Ovary (tissue), 9 donors: ENCODE results near the gene RELA. TPM values are rescaled to one million over a fixed set of nuclear protein-coding genes. Genes with fewer than 3 reads are reported as not detected.
"Not testable (repeated sequence)": the region's sequence is repeated elsewhere in the genome, so short reads cannot be mapped to it uniquely, and the experiment has no call there.

Experiments used
- DNase-seq, 5 donors: peaks; one replicate each; pipeline ENCODE4 v3.0.0-alpha.2; 2019 to 2020
- H3K27ac ChIP-seq, 2 donors: fragments of 200-600 bp; one replicate each; pipeline versions ENCODE4 v1.5.1 to v1.8.0; 2019 to 2022
- H3K27me3 ChIP-seq: fragments of 200-600 bp; one replicate; pipeline ENCODE4 v1.8.0; 2022
- H3K36me3 ChIP-seq: fragments of 200-600 bp; sonication (generic); one replicate; pipeline ENCODE4 v1.5.1; 2019
- H3K4me1 ChIP-seq: one replicate; pipeline ENCODE4 v1.8.1; 2013; ENCODE audit warnings: mild to moderate bottlenecking, moderate library complexity; ENCODE audit not compliant: insufficient read depth
- H3K4me3 ChIP-seq: fragments of 200-600 bp; sonication (generic); one replicate; pipeline ENCODE4 v1.5.1; 2017
- H3K9me3 ChIP-seq, 2 donors: fragments of 200-600 bp in 1 of 2; sonication (generic) in 1 of 2; one replicate each; pipeline versions ENCODE4 v1.5.1 to v1.8.1; 2013 to 2019; ENCODE audit warnings: mild to moderate bottlenecking in 1 of 2, moderate library complexity in 1 of 2
- EP300 ChIP-seq: sonication (generic); formaldehyde crosslinking; IDR thresholded peaks from one replicate; pipeline ENCODE4 v1.6.1; 2017; ENCODE audit warnings: antibody characterized with exemption
- POLR2A ChIP-seq: fragments of 450-650 bp; IDR thresholded peaks from one replicate; pipeline ENCODE4 v1.6.1; 2017; ENCODE audit warnings: antibody characterized with exemption, mild to moderate bottlenecking, moderate library complexity
- WGBS, 3 donors: extraction: QIAGEN DNeasy Blood & Tissue Kit in 1 of 3; methylation state at CpG; one replicate each; pipeline versions ENCODE4 v1.1.5 to v1.1.7; 2013 to 2017; 5-methylcytosine and 5-hydroxymethylcytosine counted together
- intact Hi-C, 4 donors: fragments of 100-400 bp; cut with DNase I; formaldehyde crosslinking; loops; one replicate each; pipeline versions ENCODE4 v1.11.0 to v1.15.1; 2022 to 2023
- polyA plus RNA-seq, 2 donors: library from polyadenylated mRNA; stranded (reverse); fragments of 200-250 nt in 1 of 2; fragments of 350-450 nt in 1 of 2; fragmentation: Illumina TruSeq in 1 of 2; extraction: RNeasy Lipid Tissue Mini Kit (QIAGEN cat#74804) in 1 of 2; gene quantifications; one replicate each; pipeline ENCODE4 v1.2.3, GENCODE V29; 2013 to 2014
- total RNA-seq, 7 donors: library from RNA; depleted of rRNA in 2 of 7; stranded (reverse); fragments of >200 nt in 2 of 7; fragmentation: NEBNext Ultra II Directional in 3 of 7; extraction: Animal tissue kit (Norgen Biotek cat#: 25700) in 3 of 7; gene quantifications; one replicate each; pipeline versions ENCODE4 v1.1.0 to v1.2.4, GENCODE V29; 2016 to 2023
- TF ChIP-seq, protein P1 (sequence below), 3 donors: fragments of 450-650 bp in 2 of 3; fragments of 200-600 bp in 1 of 3; IDR thresholded peaks; one replicate each; pipeline versions ENCODE4 v1.5.1 to v1.8.0; 2016 to 2022; ENCODE audit warnings: antibody characterized with exemption in 3 of 3, mild to moderate bottlenecking in 1 of 3
- donor health status: DM: no; HTN: no; CAD: no; lungs with moderate emphysema.
- donor health status: DM: no; HTN: no; CAD: no.
- donor health status: Bipolar disorder and iron deficiency.
- donor health status: DM: yes; HTN: yes; CAD: no.
- donor health status: DM: no; HTN: no; CAD: no.
- donor health status: DM: yes; HTN: yes; CAD: no.

The RELA gene
- total and polyA plus RNA-seq, 9 donors, result 50.8 to 102 (median 83.2) TPM

DNA sequence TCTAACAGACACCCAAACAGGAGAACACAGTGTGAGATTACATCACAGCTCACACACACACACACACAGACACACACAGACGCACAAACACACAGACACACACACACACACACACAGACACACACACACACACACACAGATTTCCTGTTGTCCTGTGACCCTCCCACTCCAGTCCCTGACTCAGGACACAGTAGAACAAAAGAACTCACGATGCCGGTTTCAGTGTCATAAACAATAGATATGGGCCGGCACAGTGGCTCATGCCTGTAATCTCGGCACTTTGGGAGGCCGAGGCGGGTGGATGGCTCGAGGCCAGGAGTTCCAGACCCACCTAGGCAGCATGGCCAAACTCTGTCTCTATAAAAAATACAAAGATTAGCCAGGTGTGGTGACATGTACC lies 35.5 kb upstream of the RELA start:
- intact Hi-C loops, result no loop called here
- no peaks in the 10 kb centered on the region for H3K4me1 ChIP-seq
- H3K27me3 ChIP-seq, result no peaks in the 10 kb centered on the region
- no peak for TF ChIP-seq POLR2A
- TF ChIP-seq EP300, result no peak
- TF ChIP-seq, protein P1, sequence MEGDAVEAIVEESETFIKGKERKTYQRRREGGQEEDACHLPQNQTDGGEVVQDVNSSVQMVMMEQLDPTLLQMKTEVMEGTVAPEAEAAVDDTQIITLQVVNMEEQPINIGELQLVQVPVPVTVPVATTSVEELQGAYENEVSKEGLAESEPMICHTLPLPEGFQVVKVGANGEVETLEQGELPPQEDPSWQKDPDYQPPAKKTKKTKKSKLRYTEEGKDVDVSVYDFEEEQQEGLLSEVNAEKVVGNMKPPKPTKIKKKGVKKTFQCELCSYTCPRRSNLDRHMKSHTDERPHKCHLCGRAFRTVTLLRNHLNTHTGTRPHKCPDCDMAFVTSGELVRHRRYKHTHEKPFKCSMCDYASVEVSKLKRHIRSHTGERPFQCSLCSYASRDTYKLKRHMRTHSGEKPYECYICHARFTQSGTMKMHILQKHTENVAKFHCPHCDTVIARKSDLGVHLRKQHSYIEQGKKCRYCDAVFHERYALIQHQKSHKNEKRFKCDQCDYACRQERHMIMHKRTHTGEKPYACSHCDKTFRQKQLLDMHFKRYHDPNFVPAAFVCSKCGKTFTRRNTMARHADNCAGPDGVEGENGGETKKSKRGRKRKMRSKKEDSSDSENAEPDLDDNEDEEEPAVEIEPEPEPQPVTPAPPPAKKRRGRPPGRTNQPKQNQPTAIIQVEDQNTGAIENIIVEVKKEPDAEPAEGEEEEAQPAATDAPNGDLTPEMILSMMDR (IDR thresholded peaks at IDR 0.05), result no peak
- WGBS, 3 donors, result 45 to 53% (median 45%) methylated on average over 8 of the region's 8 CpGs
- no peaks in the 10 kb centered on the region for H3K36me3 ChIP-seq
- H3K4me3 ChIP-seq, result no peak overlapping the region
- no peaks in the 10 kb centered on the region for H3K9me3 ChIP-seq
- no peak overlapping the region for H3K27ac ChIP-seq
- no peak for DNase-seq

DNA sequence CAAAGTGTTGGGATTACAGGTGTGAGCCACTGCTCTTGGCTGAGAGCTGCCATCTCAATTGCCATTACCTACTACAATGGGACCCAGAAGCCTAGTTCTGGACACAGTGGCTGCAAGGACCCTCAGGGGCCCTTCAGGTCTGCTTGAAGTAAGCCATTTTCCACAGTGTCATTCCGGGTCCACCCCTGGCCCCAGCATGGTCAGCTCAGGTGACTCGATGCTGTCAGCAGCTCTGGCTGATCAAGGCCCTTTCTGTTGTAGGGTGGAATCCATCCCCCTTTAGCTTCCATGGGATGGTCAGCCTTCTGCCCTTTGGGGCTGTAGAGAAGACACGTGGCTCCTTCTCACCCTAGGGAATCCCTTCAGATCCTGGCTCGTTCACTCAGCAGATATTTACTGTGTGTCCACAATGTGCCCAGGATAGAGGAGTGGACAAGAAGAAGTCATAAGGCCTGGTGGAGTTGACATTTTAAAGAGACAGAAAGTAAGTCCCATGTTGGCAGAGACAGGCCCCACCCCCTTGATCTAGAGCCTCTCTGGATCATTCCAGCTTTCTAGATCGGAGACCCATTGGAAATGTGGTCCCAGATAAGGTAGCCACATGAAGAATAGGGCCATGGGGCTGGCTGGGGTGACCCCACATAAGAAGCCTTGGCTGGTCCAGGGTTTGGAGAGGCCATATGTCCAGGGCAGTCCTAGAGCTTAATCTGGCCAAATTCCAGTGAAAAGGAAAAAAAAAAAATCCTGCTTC lies 34.3 kb upstream of the RELA start:
- WGBS, 3 donors, result 76 to 92% (median 83%) methylated on average over 5 of the region's 5 CpGs
- intact Hi-C loops, result no loop called here

DNA sequence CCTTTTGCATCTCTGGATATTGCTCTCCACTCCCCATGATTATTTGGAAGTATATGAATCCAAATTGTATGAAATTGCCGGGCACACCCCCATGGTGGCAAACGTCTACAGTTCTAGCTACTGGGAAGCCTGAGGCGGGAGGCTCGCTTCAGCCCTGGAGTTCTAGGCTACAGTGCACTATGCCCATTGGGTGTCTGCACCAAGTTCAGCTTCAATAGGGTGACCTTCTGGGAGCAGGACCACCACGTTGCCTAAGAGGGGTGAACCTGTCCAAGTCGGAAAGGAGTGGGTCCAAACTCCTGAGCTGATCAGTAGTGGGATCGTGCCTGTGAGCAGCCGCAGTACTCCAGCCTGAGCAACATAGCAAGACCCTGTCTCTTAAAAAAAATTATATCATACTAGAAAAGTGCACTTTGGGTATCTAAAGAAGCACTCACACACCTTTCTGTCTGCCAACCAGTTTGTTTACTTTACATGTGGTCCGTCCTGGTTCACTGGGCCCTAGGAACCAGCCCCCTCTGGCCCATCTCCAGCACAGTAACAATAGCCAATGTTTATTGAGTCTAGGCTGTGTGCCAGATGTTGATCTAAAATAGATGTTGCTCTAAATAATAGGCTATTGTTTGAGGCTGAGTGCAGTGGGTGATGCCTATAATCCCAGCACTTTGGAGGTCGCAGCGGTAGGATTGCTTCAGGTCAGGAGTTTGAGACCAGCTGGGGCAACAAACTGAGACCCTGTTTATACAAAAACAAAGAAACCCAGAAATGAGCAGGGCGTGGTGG lies 32.9 kb upstream of the RELA start:
- no peak overlapping the region for H3K27ac ChIP-seq
- no peaks in the 10 kb centered on the region for H3K9me3 ChIP-seq
- TF ChIP-seq POLR2A (no peak), EP300 (no peak)
- TF ChIP-seq, protein P1 (IDR thresholded peaks at IDR 0.05), result no peak
- H3K4me3 ChIP-seq, result no peak overlapping the region
- WGBS, 3 donors, result 79 to 82% (median 80%) methylated on average over 12 of the region's 12 CpGs
- no peaks in the 10 kb centered on the region for H3K4me1 ChIP-seq
- no peaks in the 10 kb centered on the region for H3K27me3 ChIP-seq
- no peak for DNase-seq
- H3K36me3 ChIP-seq, result no peaks in the 10 kb centered on the region
- intact Hi-C loops, result no loop called here

More for the DNA sequence above, 34.3 kb upstream of the RELA start:
- H3K27me3 ChIP-seq, result no peaks in the 10 kb centered on the region
- DNase-seq, result no peak
- H3K27ac ChIP-seq, result no peak overlapping the region
- H3K36me3 ChIP-seq, result no peaks in the 10 kb centered on the region
- no peaks in the 10 kb centered on the region for H3K4me1 ChIP-seq
- TF ChIP-seq, protein P1 (IDR thresholded peaks at IDR 0.05), result no peak
- TF ChIP-seq POLR2A (no peak), EP300 (no peak)
- H3K9me3 ChIP-seq, result no peaks in the 10 kb centered on the region
- H3K4me3 ChIP-seq, result no peak overlapping the region

DNA sequence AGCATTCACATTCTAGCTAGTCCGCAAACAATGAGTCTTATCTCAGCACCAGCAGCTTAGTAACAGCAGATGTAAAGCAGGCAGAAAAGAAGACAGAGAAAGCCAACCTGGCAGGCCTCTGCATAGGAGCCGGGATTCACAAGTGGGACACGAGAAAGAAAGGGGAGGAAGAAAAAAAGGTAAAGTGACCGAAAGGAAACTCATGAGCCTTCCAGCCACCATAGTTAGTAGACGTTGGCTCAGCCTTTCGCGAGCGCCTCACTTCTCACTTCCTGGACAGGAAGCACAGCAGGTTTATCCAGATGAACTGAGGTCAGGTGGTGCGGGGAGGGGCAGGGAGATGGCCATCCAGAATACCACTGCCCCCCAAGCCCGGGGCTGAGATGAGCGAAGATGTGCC lies 29.7 kb upstream of the RELA start:
- Histone ChIP-seq H3K9me3 (no peaks in the 10 kb centered on the region), H3K4me1 (no peaks in the 10 kb centered on the region), H3K27ac (no peak overlapping the region), H3K36me3 (no peaks in the 10 kb centered on the region), H3K4me3 (no peak overlapping the region), H3K27me3 (no peaks in the 10 kb centered on the region)
- no peak for DNase-seq
- TF ChIP-seq EP300 (no peak), POLR2A (no peak)
- TF ChIP-seq, protein P1 (IDR thresholded peaks at IDR 0.05), result no peak
- 67 to 75% (median 74%) methylated on average over 11 of the region's 11 CpGs for WGBS, 3 donors
- intact Hi-C loops, result no loop called here

- H3K27ac ChIP-seq, intact Hi-C loops, DNase-seq, H3K4me1 ChIP-seq, H3K9me3 ChIP-seq, H3K36me3 ChIP-seq, H3K27me3 ChIP-seq, H3K4me3 ChIP-seq: not testable (repeated sequence)
- WGBS, 3 donors, result 90 to 93% (median 92%) methylated on average over 8 of the region's 8 CpGs
Observed at GRCh38 chr11:65691847-65692246, 29.1 kb upstream of the RELA start.
